A549 (cell line): Measurements from ENCODE around the gene PDZK1. TPM values are rescaled to one million over a fixed set of nuclear protein-coding genes. Genes with fewer than 3 reads are reported as not detected.

Experiments used
- ATAC-seq, 2 experiments: fragments of 200-7000 bp in 1 of 2; fragments of >200 bp in 1 of 2; cut with Nextera tagmentation in 1 of 2; cut with Tn5 transposase in 1 of 2; 3 replicates each; pipeline versions ENCODE4 v1.8.0 to v1.9.1; 2018 to 2020; ENCODE audit warnings: mild to moderate bottlenecking in 1 of 2, moderate library complexity in 1 of 2
- CTCF ChIA-PET: fragments of 300-600 bp; sonication (Branson Sonifier 250); formaldehyde crosslinking; extraction: SDS; loops from one replicate; lab custom pipeline; 2021; ENCODE audit warnings: antibody characterized with exemption, inconsistent platforms; lab: Yijun Ruan, JAX
- POLR2A ChIA-PET: fragments of 350-600 bp; formaldehyde crosslinking; extraction: SDS; loops from one replicate; lab custom pipeline; 2021; ENCODE audit warnings: antibody characterized with exemption, inconsistent platforms; lab: Yijun Ruan, JAX
- DNase-seq, 2 experiments: peaks; one replicate each; pipeline versions ENCODE4 v3.0.0 to v3.0.0-alpha.2; 2011 to 2016; ENCODE audit warnings: low read depth in 1 of 2, low spot score in 1 of 2
- FAIRE-seq: peaks from 2 replicates; lab custom pipeline; 2011; peaks lifted over from hg19 to GRCh38; lab: Jason Lieb, UNC
- H3K27ac ChIP-seq, 2 experiments: fragments of >200 bp; sonication (Bioruptor Twin); formaldehyde crosslinking; 3 replicates each; pipeline ENCODE4 v1.5.1; 2016 to 2017
- H3K4me1 ChIP-seq: fragments of >200 bp; sonication (Bioruptor Twin); formaldehyde crosslinking; 3 replicates; pipeline ENCODE4 v1.6.1; 2016
- H3K4me2 ChIP-seq: fragments of >200 bp; sonication (Bioruptor Twin); formaldehyde crosslinking; 3 replicates; pipeline ENCODE4 v1.6.1; 2016
- H3K4me3 ChIP-seq: fragments of >200 bp; sonication (Bioruptor Twin); formaldehyde crosslinking; 3 replicates; pipeline ENCODE4 v1.5.1; 2016
- H3K9me3 ChIP-seq: fragments of >200 bp; sonication (Bioruptor Twin); formaldehyde crosslinking; 3 replicates; pipeline ENCODE4 v1.6.1; 2016
- BCL3 ChIP-seq: fragments of >200 bp; sonication (Bioruptor Twin); formaldehyde crosslinking; IDR thresholded peaks from 3 replicates; pipeline ENCODE4 v1.6.1; 2016
- CHD4 ChIP-seq: fragments of 200-600 bp; sonication (generic); IDR thresholded peaks from 2 replicates; pipeline ENCODE4 v1.6.1; 2016; ENCODE audit warnings: antibody characterized with exemption, mild to moderate bottlenecking, borderline replicate concordance
- EHF ChIP-seq: fragments of 250-450 bp; sonication (Bioruptor Pico); IDR thresholded peaks from 2 replicates; pipeline ENCODE4 v1.5.0; 2020; ENCODE audit warnings: mild to moderate bottlenecking
- EHMT2 ChIP-seq: fragments of 200-600 bp; sonication (generic); IDR thresholded peaks from 2 replicates; pipeline ENCODE4 v1.6.1; 2016; ENCODE audit warnings: antibody characterized with exemption, low read depth, mild to moderate bottlenecking, moderate library complexity
- EP300 ChIP-seq, 2 experiments: fragments of >200 bp; sonication (Bioruptor Twin); formaldehyde crosslinking; IDR thresholded peaks; 2 replicates in 1 of 2; 3 replicates in 1 of 2; pipeline ENCODE4 v1.6.1; 2016 to 2017
- ESRRA ChIP-seq: fragments of 150-350 bp; IDR thresholded peaks from 2 replicates; pipeline ENCODE4 v1.6.1; 2014; ENCODE audit warnings: mild to moderate bottlenecking, low read length, borderline replicate concordance
- GATA3 ChIP-seq: IDR thresholded peaks from 2 replicates; pipeline ENCODE4 v1.6.1; 2012; ENCODE audit warnings: borderline replicate concordance
- HES2 ChIP-seq: fragments of >200 bp; sonication (Bioruptor Twin); formaldehyde crosslinking; IDR thresholded peaks from 2 replicates; pipeline ENCODE4 v1.6.1; 2016
- HMGXB4 ChIP-seq: fragments of 250-450 bp; sonication (Bioruptor Pico); IDR thresholded peaks from 2 replicates; pipeline ENCODE4 v1.5.0; 2021; ENCODE audit warnings: mild to moderate bottlenecking, moderate library complexity, borderline replicate concordance
- HOXA7 ChIP-seq: fragments of 250-450 bp; sonication (Bioruptor Pico); IDR thresholded peaks from 2 replicates; pipeline ENCODE4 v1.5.0; 2020; ENCODE audit warnings: mild to moderate bottlenecking, moderate library complexity
- HOXB13 ChIP-seq: fragments of 250-450 bp; sonication (Bioruptor Pico); IDR thresholded peaks from 2 replicates; pipeline ENCODE4 v1.5.0; 2020; ENCODE audit warnings: low read depth, mild to moderate bottlenecking, moderate library complexity
- JUN ChIP-seq, 2 experiments: fragments of >200 bp; sonication (Bioruptor Twin); formaldehyde crosslinking; IDR thresholded peaks; 2 replicates in 1 of 2; 3 replicates in 1 of 2; pipeline ENCODE4 v1.6.1; 2016 to 2017
- JUNB ChIP-seq: fragments of >200 bp; sonication (Bioruptor Twin); formaldehyde crosslinking; IDR thresholded peaks from 2 replicates; pipeline ENCODE4 v1.6.1; 2016
- KDM5A ChIP-seq: fragments of 200-600 bp; sonication (generic); IDR thresholded peaks from 2 replicates; pipeline ENCODE4 v1.6.1; 2016; ENCODE audit warnings: antibody characterized with exemption, mild to moderate bottlenecking
- MAFK ChIP-seq: fragments of 450-650 bp; IDR thresholded peaks from 2 replicates; pipeline ENCODE4 v1.6.1; 2014; ENCODE audit not compliant: partially characterized antibody
- MAX ChIP-seq: IDR thresholded peaks from 2 replicates; pipeline ENCODE4 v1.6.1; 2012
- PHF8 ChIP-seq: fragments of 200-600 bp; sonication (generic); IDR thresholded peaks from 2 replicates; pipeline ENCODE4 v1.6.1; 2016; ENCODE audit warnings: low read depth, mild to moderate bottlenecking, antibody characterized with exemption, moderate library complexity, borderline replicate concordance
- POLR2A ChIP-seq: IDR thresholded peaks from 2 replicates; pipeline ENCODE4 v1.6.1; 2012; ENCODE audit warnings: mild to moderate bottlenecking, low read length
- RAD21 ChIP-seq, 2 experiments: fragments of >200 bp in 1 of 2; sonication (Bioruptor Twin) in 1 of 2; formaldehyde crosslinking in 1 of 2; IDR thresholded peaks in 1 of 2; conservative IDR thresholded peaks in 1 of 2; 2 replicates in 1 of 2; 3 replicates in 1 of 2; pipeline ENCODE4 v1.6.1; 2012 to 2018; ENCODE audit warnings: inconsistent platforms in 1 of 2
- RCOR1 ChIP-seq: fragments of 150-350 bp; IDR thresholded peaks from 2 replicates; pipeline ENCODE4 v1.6.1; 2014; ENCODE audit warnings: antibody characterized with exemption, low read length, low read depth
- REST ChIP-seq: fragments of 200-600 bp; sonication (generic); IDR thresholded peaks from 2 replicates; pipeline ENCODE4 v1.6.1; 2016; ENCODE audit warnings: antibody characterized with exemption, mild to moderate bottlenecking, moderate library complexity
- SREBF2 ChIP-seq: fragments of 450-650 bp; IDR thresholded peaks from 2 replicates; pipeline ENCODE4 v1.6.1; 2014; ENCODE audit warnings: mild to moderate bottlenecking, moderate library complexity
- ZNF302 ChIP-seq: fragments of 250-450 bp; sonication (Bioruptor Pico); IDR thresholded peaks from 2 replicates; pipeline ENCODE4 v1.9.0; 2021; ENCODE audit warnings: inconsistent platforms, mild to moderate bottlenecking, moderate library complexity
- WGBS: methylation state at CpG from one replicate; pipeline ENCODE4 v1.1.6; 2017; ENCODE audit errors: missing lambda C conversion rate; 5-methylcytosine and 5-hydroxymethylcytosine counted together
- polyA plus RNA-seq, 4 experiments: library from polyadenylated mRNA; depleted of rRNA in 3 of 4; stranded (reverse); fragments of >200 nt; fragmentation: RNase III in 1 of 4; extraction: RNeasy Plus Mini Kit Qiagen cat#74134 plus additional on column Dnase treatment in 1 of 4; gene quantifications; 2 replicates in 3 of 4; 3 replicates in 1 of 4; pipeline ENCODE4 v1.2.3, GENCODE V29; 2011 to 2017

PDZK1 gene
- polyA plus RNA-seq, 2 of the 4 experiments (the other 2 are of a cell fraction) = 1.3 to 2.9 TPM

GRCh38 chr1:145702826-145703225, 4.3 kb downstream of the PDZK1 start:
- H3K4me2 ChIP-seq = no peak overlapping the region
- ChIA-PET CTCF (interaction anchor here (1.0 to 5.6 kb wide), 3 partner anchors 10 to 78 kb away, joined by 3 to 35 read pairs (median 4); no protein-coding TSS in a partner anchor), POLR2A (no interaction called here)
- FAIRE-seq (no peak), ATAC-seq (no peak), DNase-seq (no peak)
- H3K27ac ChIP-seq = no peak overlapping the region
- H3K4me1 ChIP-seq = peaks cover 26% of the 10 kb centered on the region
- no peaks in the 10 kb centered on the region for H3K9me3 ChIP-seq
- WGBS = 76% methylated on average over 7 of the region's 7 CpGs
- H3K4me3 ChIP-seq = no peak overlapping the region
- TF ChIP-seq HMGXB4 (no peak), MAFK (no peak), MAX (no peak), BCL3 (no peak), POLR2A (no peak), GATA3 (no peak), EHMT2 (no peak), EP300 (IDR thresholded peaks at IDR 0.05) (no peak), ESRRA (no peak)

- no peak overlapping the region for H3K27ac ChIP-seq
- ChIA-PET CTCF (interaction anchor here (5.6 kb wide), 1 partner anchor 19 kb away, joined by 35 read pairs; no protein-coding TSS in a partner anchor), POLR2A (interaction anchor here (0.5 kb wide), 1 partner anchor 54 kb away, joined by 3 read pairs; no protein-coding TSS in a partner anchor)
- H3K4me1 ChIP-seq = peaks cover 19% of the 10 kb centered on the region
- FAIRE-seq (no peak), DNase-seq (no peak), ATAC-seq (no peak)
- TF ChIP-seq SREBF2 (no peak), EHF (CRISPR knock-in tag) (no peak), EP300 (IDR thresholded peaks at IDR 0.05) (no peak), REST (no peak), JUN (IDR thresholded peaks at IDR 0.05) (no peak), GATA3 (no peak), EHMT2 (no peak), BCL3 (no peak), CHD4 (no peak), PHF8 (no peak), KDM5A (no peak), ZNF302 (CRISPR knock-in tag) (no peak), RAD21 (conservative IDR thresholded peaks at IDR 0.05 in 1 of 2, IDR thresholded peaks at IDR 0.05 in 1 of 2) (no peak), JUNB (no peak), HES2 (no peak), RCOR1 (no peak), HOXA7 (CRISPR knock-in tag) (no peak), POLR2A (no peak), HOXB13 (CRISPR knock-in tag) (no peak)
- no peak overlapping the region for H3K4me3 ChIP-seq
- WGBS = 53% methylated on average over 2 of the region's 2 CpGs
- no peaks in the 10 kb centered on the region for H3K9me3 ChIP-seq
- H3K4me2 ChIP-seq = no peak overlapping the region
These were observed 5.1 kb downstream of the PDZK1 start for GRCh38 chr1:145702052-145702451.
